Ishikawa (cell line): ENCODE measurements around the gene FRG2C.

ENCODE experiments used
- CEBPB ChIP-seq: IDR thresholded peaks from 2 replicates; pipeline ENCODE4 v1.6.1; 2012
- CREB1 ChIP-seq: IDR thresholded peaks from 2 replicates; pipeline ENCODE4 v1.6.1; 2012; ENCODE audit warnings: low read depth
- EGR1 ChIP-seq: IDR thresholded peaks from 2 replicates; pipeline ENCODE4 v1.6.1; 2012
- EP300 ChIP-seq: IDR thresholded peaks from 2 replicates; pipeline ENCODE4 v1.6.1; 2012; ENCODE audit warnings: borderline replicate concordance
- FOXM1 ChIP-seq: IDR thresholded peaks from 2 replicates; pipeline ENCODE4 v1.6.1; 2012; ENCODE audit warnings: low read depth, borderline replicate concordance
- MAX ChIP-seq: IDR thresholded peaks from 2 replicates; pipeline ENCODE4 v1.6.1; 2012
- RAD21 ChIP-seq: IDR thresholded peaks from 2 replicates; pipeline ENCODE4 v1.6.1; 2012; ENCODE audit warnings: low read depth
- TAF1 ChIP-seq: IDR thresholded peaks from 2 replicates; pipeline ENCODE4 v1.6.1; 2012; ENCODE audit warnings: low read depth, mild to moderate bottlenecking
- TCF12 ChIP-seq: IDR thresholded peaks from 2 replicates; pipeline ENCODE4 v1.6.1; 2012; ENCODE audit warnings: low read depth
- TEAD4 ChIP-seq: IDR thresholded peaks from 2 replicates; pipeline ENCODE4 v1.6.1; 2012
- USF1 ChIP-seq: IDR thresholded peaks from 2 replicates; pipeline ENCODE4 v1.6.1; 2012
- YY1 ChIP-seq: IDR thresholded peaks from 2 replicates; pipeline ENCODE4 v1.6.1; 2012; ENCODE audit warnings: low read depth
- ZBTB7A ChIP-seq: IDR thresholded peaks from 2 replicates; pipeline ENCODE4 v1.6.1; 2012; ENCODE audit warnings: low read depth

Gene FRG2C

GRCh38 chr3:75672140-75672775 is 8.1 kb downstream of the FRG2C start:
- TF ChIP-seq YY1 (peak; percentile 58; the same call in 1 of the 2 replicates), TAF1 (peak; percentile 45; the same call in 1 of the 2 replicates), EGR1 (peak; percentile 91), EP300 (peak; percentile 15; the same call in 1 of the 2 replicates), TCF12 (0 out of 2 replicates have a peak, but pooled peaks have one; percentile 13), CREB1 (peak; percentile 27; the same call in 1 of the 2 replicates), MAX (peak; percentile 54; the same call in 1 of the 2 replicates)

- TF ChIP-seq TEAD4 (no peak), USF1 (no peak), MAX (no peak), RAD21 (no peak), FOXM1 (no peak), TAF1 (no peak), ZBTB7A (no peak), CREB1 (no peak), TCF12 (no peak), EP300 (no peak), CEBPB (no peak)
Observed at GRCh38 chr3:75687323-75687722, 23.2 kb downstream of the FRG2C start.

DNA sequence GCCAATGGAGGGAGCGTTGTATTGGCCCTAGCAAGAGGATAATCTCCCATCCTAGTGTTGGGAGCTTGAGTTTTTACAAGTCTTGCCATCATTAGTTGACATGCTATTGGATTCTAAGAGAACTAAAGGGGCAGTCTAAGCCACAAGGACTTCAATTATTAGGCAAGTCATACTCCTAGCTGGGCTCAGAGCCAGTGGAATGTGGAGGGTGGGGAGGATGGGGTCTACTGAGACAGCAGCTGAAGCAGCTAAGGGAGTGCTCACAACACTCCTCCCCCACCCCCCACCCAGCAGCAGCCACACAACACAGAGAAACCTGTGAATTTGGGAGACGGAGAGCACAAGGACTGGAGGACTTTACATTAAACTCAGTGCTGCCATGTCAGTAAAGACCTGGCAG is 27.9 kb downstream of the FRG2C start:
- no peak for TF ChIP-seq TAF1
- TF ChIP-seq USF1: no peak
